Fibroblast of peridontal ligament (primary cell): ENCODE measurements around the gene RBBP6.
A peak's percentile ranks its signal among the peaks of the same experiment; 100 is the strongest.
"Not testable (repeated sequence)": the region's sequence is repeated elsewhere in the genome, so short reads cannot be mapped to it uniquely, and the experiment has no call there.

ENCODE experiments used
- DNase-seq: peaks from one replicate; pipeline ENCODE4 v3.0.0-alpha.2; 2010; ENCODE audit errors: extremely low read depth

The RBBP6 gene

GRCh38 chr16:24568392-24568791 is 29.0 kb downstream of the RBBP6 start:
- DNase-seq: peak; percentile 83

GRCh38 chr16:24571096-24571495 is 31.7 kb downstream of the RBBP6 start:
- DNase-seq: no peak

- DNase-seq: no peak
Observed at GRCh38 chr16:24572069-24572468, 32.7 kb downstream of the RBBP6 start.

DNA sequence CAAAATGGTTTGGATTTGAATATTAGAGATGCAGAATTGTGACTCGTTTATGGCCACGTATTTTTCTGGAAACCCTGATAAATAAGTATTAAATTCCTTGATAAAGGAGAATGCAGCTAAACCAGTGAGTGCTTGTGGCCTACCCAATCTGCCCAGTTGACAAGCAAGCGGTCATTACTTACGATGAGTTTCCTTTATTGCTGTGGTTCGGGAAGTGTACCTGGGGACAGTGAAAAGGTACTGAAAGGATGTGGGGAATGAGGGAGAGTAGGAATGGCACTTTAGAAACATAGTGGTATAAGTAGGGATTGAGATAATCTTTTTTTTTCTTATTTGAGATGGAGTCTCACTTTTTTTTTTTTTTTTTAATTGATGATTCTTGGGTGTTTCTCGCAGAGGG is 33.8 kb downstream of the RBBP6 start:
- no peak for DNase-seq

DNA sequence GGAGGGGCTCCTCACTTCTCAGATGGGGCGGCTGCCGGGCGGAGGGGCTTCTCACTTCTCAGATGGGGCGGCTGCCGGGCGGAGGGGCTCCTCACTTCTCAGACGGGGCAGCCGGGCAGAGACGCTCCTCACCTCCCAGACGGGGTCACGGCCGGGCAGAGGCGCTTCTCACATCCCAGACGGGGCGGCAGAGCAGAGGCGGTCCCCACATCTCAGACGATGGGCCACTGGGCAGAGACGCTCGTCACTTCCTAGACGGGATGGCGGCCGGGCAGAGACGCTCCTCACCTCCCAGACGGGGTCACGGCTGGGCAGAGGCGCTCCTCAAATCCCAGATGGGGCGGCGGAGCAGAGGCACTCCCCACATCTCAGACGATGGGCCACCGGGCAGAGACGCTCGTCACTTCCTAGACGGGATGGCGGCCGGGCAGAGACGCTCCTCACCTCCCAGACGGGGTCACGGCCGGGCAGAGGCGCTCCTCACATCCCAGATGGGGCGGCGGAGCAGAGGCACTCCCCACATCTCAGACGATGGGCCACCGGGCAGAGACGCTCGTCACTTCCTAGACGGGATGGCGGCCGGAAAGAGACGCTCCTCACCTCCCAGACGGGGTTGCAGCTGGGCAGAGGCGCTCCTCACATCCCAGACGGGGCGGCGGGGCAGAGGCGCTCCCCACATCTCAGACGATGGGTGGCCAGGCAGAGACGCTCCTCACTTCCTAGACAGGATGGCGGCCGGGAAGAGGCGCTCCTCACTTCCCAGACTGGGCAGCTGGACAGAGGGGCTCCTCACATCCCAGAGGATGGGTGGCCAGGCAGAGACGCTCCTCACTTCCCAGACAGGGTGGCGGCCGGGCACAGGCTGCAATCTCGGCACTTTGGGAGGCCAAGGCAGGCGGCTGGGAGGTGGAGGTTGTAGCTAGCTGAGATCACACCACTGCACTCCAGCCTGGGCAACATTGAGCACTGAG is 35.4 kb downstream of the RBBP6 start:
- not testable (repeated sequence) for DNase-seq

DNA sequence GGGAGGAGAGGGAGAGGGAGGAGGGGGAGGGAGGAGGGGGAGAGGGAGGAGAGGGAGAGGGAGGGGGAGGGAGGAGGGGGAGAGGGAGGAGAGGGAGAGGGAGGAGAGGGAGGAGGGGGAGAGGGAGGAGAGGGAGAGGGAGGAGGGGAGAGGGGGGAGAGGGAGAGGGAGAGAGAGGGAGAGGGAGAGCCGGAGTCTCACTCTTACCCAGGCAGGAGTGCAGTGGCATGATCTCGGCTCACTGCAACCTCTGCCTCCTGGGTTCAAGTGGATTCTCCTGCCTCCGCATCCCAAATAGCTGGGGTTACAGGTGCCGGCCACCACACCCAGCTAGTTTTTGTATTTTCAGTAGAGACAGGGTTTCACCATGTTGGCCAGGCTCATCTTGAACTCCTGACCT is 36.4 kb downstream of the RBBP6 start:
- DNase-seq: not testable (repeated sequence)

DNA sequence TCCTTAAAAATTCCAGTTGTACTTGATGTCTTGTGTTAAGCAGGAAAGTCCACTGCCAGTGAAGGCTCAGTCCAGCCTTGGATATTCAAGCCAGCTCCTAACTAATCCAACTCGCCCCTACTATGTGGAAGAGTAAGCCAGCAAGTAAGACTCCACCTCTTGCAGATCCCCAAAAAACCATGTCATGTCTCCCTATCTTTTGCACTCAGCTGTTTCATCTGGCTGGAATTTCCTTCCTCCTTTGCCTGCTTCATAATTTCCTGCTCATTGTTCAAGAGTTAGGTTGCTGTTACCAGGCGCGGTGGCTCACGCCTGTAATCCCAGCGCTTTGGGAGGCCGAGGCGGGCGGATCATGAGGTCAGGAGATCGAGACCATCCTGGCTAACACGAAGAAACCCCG is 37.8 kb downstream of the RBBP6 start:
- DNase-seq: no peak

GRCh38 chr16:24580665-24581064 is 41.3 kb downstream of the RBBP6 start:
- DNase-seq: peak; percentile 85

GRCh38 chr16:24583494-24583893 is 44.1 kb downstream of the RBBP6 start:
- no peak for DNase-seq

DNA sequence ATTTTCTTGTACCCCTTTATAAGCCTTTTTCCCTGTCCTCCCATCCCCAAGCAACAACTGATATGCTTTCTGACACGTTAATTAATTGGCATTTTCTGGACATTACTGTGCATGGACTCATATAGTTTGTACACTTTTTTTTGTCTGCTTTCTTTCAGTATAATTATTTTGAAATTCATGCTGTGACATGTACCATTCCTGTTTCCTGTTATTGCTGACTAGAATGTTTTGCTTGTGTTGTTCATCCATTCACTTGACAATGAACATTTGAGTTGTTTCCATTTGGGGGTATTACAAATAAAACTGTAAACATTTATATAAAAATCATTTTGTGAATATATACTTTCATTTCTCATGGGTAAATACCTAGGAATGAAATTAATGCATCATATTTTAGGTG is 50.6 kb downstream of the RBBP6 start:
- no peak for DNase-seq

DNA sequence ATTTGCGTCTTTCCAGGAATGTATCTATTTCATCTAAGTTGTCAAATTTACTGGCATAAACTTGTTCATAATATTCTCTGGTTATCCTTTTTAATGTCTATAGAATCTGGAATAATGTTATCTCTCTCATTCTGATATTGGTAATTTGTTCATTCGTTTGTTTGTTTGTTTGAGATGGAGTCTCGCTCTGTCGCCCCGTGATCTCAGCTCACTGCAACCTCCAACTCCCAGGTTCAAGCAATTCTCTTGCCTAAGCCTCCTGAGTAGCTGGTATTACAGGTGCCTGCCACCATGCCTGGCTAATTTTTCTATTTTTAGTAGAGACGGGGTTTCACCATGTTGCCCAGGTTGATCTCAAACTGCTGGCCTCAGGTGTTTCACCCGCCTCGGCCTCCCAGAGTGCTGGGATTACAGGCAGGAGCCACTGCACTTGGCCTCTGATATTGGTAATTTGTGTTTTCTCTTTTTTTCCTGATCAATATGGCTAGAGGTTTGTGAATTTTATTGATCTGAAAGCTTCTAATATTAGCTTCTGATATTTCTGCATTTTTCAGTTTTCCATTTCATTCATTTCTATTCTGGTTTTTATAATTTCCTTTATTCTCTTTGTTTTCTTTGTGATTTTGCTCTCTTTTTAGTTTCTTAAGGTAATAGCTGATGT is 59.5 kb downstream of the RBBP6 start:
- no peak for DNase-seq

DNA sequence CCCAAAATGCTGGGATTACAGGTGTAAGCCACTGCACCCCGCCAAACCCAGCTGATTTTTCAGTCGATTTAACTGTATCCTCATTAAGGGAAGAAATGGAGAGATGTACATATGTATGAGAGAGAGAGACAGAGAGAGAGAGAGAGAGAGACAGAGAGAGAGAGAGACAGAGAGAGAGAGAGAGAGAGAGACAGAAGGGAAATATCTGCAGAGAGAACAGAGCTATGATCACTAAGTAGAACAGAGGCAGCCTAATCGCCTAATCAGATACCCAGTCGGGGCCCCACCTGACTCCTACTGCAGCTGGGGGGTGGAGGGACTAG is 70.0 kb downstream of the RBBP6 start:
- no peak for DNase-seq

- DNase-seq: peak; percentile 58
Observed at GRCh38 chr16:24609740-24610415, 70.5 kb downstream of the RBBP6 start.

GRCh38 chr16:24610416-24610755 is 71.0 kb downstream of the RBBP6 start:
- DNase-seq: no peak

DNA sequence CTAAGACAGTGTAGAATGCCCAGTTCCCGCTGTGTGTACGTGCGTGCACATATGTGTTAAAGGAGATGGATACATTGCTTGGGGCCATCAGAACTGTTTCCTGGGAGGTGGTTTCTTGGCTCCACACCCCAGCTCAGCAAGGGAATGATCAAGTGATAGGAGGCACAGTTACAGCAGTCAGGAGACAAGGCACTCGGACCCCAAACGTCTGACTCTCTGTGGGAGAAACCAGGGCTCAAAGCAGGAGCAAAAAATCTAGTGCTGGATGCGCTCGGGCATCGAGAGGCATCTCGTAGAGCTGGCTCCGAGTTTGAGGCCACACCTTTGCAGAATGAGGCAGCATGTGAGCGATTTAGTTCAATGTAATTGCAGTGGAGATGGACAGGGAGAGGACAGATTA is 71.9 kb downstream of the RBBP6 start:
- DNase-seq: no peak

DNA sequence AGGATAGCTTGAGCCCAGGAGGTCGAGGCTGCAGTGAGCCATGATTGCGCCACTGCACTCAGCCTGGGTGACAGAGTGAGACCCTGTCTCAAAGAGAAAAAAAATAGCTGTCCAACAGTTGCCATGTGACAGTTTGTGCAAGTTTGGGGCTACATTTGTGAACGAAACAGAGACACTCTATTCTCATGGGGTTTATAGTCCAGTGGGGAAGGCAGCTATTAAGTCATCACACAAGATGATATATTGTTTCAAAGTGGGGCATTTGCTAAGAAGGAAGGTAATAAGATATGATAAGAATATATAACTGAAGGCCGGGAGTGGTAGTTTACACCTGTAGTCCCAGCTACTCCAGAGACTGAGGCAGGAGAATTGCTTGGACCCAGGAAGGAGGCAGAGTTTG is 73.3 kb downstream of the RBBP6 start:
- no peak for DNase-seq

DNA sequence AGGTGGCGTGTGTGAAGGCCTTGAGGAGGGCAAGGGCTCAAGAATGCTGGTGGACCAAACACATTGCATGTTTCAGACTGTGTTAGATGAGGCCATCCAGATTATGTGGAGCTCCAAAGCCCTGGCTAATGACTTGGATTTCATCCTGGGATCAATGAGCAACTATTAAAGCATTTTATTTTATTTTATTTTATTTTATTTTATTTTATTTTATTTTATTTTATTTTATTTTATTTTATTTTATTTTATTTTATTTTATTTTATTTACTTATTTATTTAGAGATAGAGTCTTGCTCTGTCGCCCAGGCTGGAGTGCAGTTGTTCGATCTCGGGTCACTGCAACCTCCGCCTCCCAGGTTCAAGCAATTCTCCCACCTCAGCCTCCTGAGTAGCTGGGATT is 73.9 kb downstream of the RBBP6 start:
- DNase-seq: not testable (repeated sequence)

DNA sequence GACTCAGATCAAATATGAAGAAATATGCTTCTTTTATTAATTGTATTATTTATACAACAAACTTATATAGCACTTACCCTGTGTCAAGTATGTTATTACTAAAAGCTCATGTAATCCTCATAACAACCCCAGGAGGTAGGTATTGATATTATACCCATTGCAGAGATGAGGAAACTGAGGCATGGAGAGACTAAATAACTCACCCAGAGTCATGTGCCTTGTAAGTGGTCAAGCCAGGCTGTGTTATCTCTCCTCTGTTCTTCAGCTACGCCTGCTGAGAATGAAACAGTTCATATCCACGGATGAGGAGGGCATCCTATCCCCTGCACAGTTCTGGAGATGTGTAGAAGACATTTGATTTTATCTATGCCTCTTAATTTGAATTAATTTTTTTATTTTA is 78.1 kb downstream of the RBBP6 start:
- DNase-seq: no peak
